ENCODE data around the gene MND1.

Gene MND1

GRCh38 chr4:153346563-153346962, 2.1 kb downstream of the MND1 start:
- DNase-seq (ENCODE audit: low spot score) = no peak

DNA sequence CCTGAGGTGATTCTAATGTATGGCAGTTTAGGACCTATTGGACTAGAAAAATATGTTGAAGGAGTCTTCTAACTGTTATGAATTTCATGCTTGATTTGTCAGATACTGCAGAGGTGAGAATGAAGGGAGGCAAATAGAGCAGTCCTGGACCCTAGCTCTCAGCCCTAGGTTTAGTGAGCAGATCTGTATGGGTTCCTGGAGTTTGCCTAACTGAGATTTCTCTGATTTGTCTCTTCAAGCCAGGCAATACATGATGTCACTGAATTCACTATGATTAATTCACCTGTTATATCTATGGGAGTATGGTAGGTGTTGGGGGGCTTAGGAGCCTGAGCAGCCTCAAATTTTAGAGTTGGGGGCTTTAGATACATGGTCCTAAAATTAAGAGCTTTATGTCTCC, 2.6 kb downstream of the MND1 start:
- DNase-seq (ENCODE audit: low spot score) = peak; percentile 21

DNA sequence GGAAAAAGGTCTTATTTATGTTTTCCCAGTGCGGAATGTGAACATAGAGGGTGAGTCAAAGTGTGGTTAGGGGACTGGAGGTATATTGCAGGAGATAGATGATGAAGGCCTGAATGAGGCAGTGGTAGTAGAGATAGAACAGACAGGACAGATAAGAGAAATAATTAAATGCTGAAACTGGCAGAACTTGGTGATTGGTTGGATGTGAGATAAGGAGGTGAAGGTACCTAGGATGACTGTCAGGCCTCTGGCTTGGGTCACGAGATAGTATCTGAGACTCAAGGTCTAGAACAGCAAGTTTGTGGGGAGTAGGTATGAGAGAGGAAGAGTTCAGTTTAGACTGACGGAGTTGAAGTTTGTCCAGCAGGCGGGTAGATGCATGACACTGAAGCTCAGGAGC, 3.5 kb downstream of the MND1 start:
- DNase-seq (ENCODE audit: low spot score) = peak; percentile 15

GRCh38 chr4:153349206-153349805, 4.8 kb downstream of the MND1 start:
- DNase-seq (ENCODE audit: low spot score) = no peak

DNA sequence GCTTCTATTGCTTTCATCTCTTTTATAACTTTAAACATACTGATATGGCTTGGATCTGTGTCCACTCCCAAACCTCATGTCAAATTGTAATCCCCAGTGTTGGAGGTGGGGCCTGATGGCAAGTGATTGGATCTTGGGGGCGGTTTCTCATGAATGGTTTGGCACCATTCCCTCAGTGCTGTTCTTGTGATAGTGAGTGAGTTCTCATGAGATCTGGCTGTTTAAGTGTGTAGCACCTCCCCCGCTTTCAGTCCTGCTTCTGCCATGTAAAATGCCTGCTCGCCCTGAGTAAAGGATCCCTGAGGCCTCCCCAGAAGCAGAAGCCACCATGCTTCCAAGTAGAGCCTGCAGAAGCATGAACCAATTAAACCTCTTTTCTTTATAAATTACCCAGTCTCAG, 17.7 kb downstream of the MND1 start:
- DNase-seq (ENCODE audit: low spot score) = no peak

- DNase-seq (ENCODE audit: low spot score) = no peak
Observed at GRCh38 chr4:153364061-153364460, 19.6 kb downstream of the MND1 start.

DNA sequence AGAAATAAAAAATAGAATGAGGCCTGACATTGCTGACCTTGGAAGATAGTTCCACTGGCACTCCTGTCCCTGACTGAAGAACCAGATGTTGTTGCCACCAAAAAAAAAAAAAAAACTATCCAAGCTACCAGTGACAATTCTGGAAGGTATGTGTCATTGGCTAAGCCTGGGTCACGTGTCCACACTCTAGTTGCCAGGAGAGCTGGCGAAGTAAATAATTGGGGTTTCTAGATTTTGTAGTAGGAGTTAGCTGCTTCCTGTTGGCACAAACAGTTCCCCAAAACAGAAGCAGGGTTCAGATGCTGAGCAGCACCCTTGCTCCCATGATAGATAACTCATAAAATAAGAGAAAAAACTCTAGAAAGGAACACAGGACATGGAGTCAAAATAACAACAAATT, 20.5 kb downstream of the MND1 start:
- DNase-seq (ENCODE audit: low spot score) = peak; percentile 64

DNA sequence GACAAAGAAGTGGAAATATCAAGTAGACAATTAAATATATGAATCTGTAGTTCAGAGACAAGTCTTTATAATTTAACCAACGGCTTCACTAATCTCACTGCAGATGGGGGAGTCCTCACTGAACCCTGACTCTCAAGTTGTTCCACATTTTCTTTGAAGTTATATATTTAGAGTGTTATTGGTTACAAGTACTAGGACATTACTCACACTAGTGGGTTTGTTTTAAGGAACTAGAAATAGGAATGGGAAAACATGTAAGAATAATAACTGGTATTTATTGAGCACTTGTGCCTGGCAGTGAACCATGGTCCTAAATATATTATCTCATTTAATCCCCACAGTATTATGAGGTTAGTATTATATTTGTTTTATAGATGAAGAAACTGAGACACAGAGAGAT, 22.0 kb downstream of the MND1 start:
- DNase-seq (ENCODE audit: low spot score) = no peak

DNA sequence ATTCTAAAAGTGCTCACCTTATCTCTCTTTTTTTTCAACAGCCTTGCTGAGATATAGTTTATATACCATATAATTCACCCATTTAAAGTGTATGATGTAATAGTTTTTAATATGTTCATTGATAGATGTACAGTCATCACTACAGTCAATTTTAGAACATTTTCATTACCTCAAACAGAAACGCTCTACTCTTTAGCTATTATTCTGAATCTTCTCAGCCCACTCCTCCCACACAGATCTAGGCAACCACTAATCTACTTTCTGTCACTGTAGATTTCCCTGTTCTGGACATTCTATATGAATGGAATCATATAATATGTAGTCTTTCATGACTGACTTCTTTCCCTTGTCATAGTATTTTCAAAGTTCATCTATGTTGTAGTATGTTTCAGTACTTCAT, 22.6 kb downstream of the MND1 start:
- DNase-seq (ENCODE audit: low spot score) = no peak

GRCh38 chr4:153369021-153369420, 24.5 kb downstream of the MND1 start:
- no peak for DNase-seq (ENCODE audit: low spot score)

DNA sequence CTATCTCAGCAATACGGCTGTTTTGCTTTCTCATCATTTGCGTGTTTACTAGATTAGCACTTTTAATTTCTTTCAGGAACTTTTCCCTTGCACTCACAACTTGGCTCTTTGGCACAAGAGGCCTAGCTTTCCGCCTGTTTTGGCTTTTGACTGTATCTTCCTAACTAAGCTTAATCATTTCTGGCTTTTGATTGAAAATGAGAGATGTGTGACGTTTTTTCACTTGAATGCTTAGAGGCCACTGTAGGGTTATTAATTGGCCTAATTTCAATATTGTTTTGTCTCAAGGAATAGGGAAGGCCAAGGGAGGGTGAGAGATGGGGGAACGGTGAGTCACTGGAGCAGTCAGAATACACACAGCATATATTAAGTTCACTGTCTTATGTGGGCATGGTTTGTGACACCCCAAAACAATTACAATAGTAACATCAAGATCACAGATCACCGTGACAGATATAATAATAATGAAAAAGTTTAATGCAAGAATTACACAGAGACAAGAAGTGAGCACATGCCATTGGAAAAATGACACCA, 27.3 kb downstream of the MND1 start:
- no peak for DNase-seq (ENCODE audit: low spot score)

- DNase-seq (ENCODE audit: low spot score) = no peak
Observed at GRCh38 chr4:153372967-153373562, 28.6 kb downstream of the MND1 start.

DNA sequence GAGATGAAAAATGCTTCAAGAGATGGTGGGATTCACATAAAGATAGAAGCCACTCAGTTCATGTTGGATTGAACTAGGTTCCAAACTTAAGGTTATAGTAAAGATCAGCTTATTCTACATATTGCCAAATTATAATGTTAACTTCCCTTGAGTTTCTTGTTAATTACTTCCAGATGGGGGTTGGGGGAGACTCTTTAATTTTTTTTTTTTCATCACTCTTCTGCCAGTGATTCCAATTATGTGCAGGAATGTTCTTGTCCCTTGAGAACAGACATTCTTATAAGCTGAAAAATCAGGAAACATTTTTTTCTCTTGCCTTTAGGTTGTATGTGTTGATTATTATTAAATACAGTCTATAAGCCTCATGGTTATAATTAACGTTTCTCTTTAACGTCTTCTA, 30.0 kb downstream of the MND1 start:
- no peak for DNase-seq (ENCODE audit: low spot score)

- no peak for DNase-seq (ENCODE audit: low spot score)
Observed at GRCh38 chr4:153375303-153375702, 30.8 kb downstream of the MND1 start.

DNA sequence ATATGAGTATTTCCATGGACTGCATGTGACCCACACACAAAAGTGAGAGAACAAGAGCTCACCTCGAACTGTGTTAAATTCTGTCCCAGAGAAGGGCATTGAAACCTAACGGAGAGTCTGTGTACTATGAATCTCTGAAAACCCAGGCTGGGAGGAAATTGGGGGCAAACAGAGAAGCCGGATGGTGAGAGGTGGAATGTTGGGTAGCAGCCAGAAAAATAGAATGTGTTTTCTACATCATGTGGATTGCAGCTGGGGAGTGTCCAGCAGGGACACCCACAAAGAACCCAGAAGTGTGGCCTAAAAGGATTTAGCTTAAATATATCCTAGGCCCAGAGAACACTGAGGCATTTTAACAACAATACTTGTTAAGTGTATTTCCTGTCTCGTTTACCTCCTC, 38.6 kb downstream of the MND1 start:
- DNase-seq (ENCODE audit: low spot score) = no peak

DNA sequence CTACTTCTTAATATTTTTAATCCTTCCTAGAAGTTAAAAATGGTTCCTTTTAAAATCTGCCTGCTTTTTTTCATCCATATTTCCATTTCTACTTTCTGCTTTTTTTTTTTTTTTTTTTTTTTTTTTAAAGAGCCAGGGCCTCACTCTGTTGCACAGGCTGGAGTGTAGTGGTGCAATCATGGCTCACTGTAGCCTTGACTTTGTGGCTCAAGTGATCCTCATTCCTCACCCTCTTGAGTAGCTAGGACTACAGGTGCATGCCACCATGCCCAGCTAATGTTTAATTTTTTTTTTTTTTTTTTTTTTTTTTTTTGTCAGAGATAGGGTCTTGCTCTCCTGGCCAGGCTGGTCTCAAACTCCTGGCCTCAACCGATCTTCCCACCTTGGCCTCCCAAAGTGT, 39.7 kb downstream of the MND1 start:
- no peak for DNase-seq (ENCODE audit: low spot score)

GRCh38 chr4:153385784-153386183, 41.3 kb downstream of the MND1 start:
- no peak for DNase-seq (ENCODE audit: low spot score)

DNA sequence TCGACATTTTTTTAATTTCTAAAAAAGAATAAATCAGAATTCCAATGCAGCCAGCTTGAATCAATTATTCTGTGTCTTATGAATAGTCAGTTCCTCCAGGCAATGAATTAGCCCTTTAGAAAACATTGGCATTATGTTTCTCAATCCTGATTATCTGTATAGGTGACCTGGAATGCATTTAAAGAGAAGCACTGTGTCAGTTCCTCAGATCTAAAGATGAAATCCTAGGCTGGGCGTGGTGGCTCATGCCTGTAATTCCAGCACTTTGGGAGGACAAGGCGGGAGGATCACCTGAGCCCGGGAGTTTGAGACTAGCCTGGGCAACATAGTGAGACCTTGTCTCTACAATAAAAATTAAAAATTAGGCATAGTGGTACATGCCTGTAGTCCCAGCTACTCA, 43.5 kb downstream of the MND1 start:
- no peak for DNase-seq (ENCODE audit: low spot score)

- DNase-seq (ENCODE audit: low spot score) = no peak
Observed at GRCh38 chr4:153393397-153393796, 48.9 kb downstream of the MND1 start.

DNA sequence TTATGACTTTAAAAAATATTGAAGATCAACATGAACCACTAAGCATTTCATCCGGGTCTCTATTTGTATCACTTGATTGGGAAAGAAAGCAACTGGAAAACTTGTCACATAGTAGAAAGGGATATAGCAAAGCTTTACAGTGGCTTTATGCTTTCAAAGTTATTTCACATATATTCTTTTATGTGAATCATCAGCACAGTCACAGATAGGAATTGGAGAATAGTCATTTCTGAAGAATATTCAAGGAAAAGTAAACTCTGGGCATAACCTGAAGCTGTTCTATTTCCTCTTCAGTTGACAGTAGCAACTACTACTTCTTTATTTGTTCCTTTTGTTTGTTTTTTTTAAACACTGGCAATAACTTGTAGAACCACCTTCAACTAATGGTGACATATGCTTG, 50.5 kb downstream of the MND1 start:
- DNase-seq (ENCODE audit: low spot score) = no peak

GRCh38 chr4:153398713-153399112, 54.2 kb downstream of the MND1 start:
- no peak for DNase-seq (ENCODE audit: low spot score)

- no peak for DNase-seq (ENCODE audit: low spot score)
Observed at GRCh38 chr4:153399358-153399757, 54.9 kb downstream of the MND1 start.

GRCh38 chr4:153401501-153401900, 57.0 kb downstream of the MND1 start:
- no peak for DNase-seq (ENCODE audit: low spot score)

DNA sequence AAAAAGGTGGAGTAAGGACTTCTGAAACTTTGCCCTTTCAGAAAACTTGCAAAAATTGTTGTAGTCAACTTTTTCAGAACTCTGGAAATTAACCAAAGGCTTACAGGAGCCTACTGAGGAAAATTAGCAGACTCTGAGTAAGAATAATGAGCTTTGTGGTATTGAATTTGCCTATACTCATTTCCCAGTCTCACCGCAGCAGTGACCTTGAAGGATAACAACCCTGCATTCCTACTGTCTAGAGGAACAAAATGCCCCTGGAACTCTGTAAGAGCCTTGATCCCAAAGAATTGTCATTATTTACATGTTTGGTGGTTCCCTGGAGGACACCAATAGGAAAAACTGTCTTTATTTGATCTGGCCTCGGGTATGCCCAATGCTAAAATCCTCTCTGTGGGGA, 57.9 kb downstream of the MND1 start:
- DNase-seq (ENCODE audit: low spot score) = no peak
